CD1c-positive myeloid dendritic cell (primary cell): ENCODE data around the gene KRTAP5-6.
A peak's percentile ranks its signal among the peaks of the same experiment; 100 is the strongest.
"Not testable (repeated sequence)": the region's sequence is repeated elsewhere in the genome, so short reads cannot be mapped to it uniquely, and the experiment has no call there.

Source experiments
- DNase-seq: peaks from one replicate; pipeline ENCODE4 v3.0.0-alpha.2; 2016; ENCODE audit errors: extremely low spot score

The KRTAP5-6 gene

DNA sequence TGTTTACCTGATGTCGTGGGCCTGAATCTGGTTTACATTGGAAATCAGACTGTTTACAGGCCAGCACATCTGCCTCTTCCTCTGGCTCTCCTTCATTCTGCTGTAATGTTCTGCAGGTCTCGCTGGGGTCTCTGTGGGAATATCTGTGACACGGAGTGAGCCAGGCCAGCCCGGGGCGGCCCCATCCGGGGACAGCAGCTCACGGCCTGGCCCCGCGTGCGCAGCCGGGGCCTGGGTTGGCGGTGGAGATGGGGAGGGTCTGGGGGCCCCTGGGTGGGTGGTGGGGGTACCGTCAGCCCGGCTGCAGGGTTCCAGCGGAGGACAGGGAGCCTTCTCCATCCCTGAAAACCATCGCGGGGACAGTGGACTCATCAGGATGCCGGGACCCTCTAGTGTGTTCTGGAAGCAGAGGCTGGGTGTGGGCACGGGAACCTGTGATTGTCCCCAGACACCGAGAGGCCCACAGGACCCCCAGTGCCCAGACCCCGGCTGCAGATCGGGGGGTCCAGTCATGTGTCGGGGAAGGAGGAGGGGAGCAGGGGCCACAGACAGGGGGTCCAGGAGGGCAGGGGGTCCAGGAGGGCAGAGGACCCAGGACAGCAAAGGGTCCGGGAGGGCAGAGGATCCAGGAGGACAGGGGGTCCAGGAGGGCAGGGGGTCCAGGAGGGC, 13.0 kb upstream of the KRTAP5-6 start:
- DNase-seq, result not testable (repeated sequence)

GRCh38 chr11:1684886-1685874, 11.8 kb upstream of the KRTAP5-6 start:
- DNase-seq, result not testable (repeated sequence)

- DNase-seq, result not testable (repeated sequence)
Observed at GRCh38 chr11:1686220-1686619, 10.8 kb upstream of the KRTAP5-6 start.

GRCh38 chr11:1688336-1688947, 8.6 kb upstream of the KRTAP5-6 start:
- DNase-seq, result not testable (repeated sequence)

DNA sequence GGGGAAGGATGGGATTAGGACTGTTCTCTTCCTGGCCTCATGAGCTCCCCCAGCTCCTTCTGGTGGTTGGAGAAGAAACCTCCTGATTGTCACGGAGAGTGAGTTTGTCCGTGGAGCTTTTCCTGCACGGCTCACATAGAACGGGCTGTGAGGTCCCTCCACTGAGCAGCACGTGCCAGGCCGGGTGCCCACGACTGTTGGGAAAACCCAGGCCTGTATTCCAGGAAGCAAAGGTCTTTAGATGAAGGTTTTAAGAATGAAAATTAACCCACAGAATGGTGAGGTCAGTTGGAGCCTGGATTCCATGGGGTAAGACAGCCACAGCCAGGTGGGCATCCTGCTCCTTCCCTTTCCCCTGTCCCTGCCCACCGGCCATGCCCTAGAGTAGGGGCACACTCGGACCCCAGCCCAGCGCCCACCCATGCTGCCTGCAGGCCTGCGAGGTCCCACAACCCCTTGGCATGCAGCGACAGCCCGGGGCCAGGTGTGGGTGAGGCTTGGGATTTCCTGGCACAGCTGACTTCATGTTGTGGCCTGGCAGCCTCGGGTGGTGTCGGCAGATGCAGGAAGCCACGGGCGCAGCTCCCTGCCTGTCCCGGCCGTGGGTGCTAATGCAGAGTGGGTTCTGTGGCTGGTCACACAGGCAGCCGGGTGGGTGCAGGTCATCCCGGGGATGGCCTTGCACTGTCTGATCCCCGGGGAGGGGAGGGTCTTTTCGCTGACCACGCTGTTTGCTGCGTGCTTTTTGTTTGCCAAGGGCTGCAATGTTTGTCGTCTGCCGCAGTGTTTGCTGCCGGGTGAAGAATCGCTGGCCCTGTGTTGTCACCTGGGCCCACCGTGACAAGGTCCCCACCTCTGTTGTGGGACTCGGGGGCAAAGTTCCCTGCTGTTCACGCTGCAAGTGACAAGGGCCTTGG, 7.5 kb upstream of the KRTAP5-6 start:
- DNase-seq, result not testable (repeated sequence)

- DNase-seq, result no peak
Observed at GRCh38 chr11:1690167-1691025, 6.6 kb upstream of the KRTAP5-6 start.

DNA sequence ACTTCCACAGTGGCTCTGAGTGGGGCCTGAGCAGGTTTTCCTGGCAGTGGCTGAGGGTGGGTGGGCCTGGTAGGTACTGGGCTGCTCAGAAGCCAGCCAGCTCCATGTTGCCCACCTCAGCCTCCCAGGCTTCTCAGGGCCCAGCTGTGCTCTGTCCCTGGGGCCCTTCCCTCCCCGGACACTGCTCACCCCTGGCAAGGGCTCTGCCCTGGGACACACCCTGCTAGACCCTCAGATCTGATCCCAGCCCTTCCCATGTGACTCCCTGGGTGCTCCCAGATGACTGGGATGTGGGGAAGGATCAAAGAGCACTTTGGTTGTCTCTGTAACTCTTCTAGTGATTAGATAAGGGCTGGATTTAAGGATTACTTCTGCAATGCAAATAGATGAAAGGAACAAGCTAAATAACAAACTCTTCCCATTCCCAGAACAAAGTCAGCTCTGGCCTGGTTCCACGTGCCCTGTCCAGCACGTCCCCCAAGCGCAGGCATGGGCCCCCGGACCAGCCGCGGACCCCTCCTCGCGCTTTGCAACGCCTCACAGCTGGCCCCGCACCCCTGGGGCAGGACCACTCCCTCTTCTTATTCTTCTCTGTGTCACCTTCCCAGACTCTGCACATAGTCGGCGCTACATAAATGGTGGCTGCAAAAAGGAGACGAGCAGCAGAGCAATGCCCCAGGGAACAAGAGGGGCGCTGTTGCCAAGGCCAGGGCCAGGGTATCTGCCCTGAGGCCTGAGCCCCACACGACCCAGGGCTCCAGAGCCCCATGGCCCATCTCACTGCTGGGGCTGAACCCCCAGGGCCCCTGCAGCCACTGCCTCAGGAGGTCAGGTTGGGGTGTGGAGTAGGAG, 5.7 kb upstream of the KRTAP5-6 start:
- no peak for DNase-seq

DNA sequence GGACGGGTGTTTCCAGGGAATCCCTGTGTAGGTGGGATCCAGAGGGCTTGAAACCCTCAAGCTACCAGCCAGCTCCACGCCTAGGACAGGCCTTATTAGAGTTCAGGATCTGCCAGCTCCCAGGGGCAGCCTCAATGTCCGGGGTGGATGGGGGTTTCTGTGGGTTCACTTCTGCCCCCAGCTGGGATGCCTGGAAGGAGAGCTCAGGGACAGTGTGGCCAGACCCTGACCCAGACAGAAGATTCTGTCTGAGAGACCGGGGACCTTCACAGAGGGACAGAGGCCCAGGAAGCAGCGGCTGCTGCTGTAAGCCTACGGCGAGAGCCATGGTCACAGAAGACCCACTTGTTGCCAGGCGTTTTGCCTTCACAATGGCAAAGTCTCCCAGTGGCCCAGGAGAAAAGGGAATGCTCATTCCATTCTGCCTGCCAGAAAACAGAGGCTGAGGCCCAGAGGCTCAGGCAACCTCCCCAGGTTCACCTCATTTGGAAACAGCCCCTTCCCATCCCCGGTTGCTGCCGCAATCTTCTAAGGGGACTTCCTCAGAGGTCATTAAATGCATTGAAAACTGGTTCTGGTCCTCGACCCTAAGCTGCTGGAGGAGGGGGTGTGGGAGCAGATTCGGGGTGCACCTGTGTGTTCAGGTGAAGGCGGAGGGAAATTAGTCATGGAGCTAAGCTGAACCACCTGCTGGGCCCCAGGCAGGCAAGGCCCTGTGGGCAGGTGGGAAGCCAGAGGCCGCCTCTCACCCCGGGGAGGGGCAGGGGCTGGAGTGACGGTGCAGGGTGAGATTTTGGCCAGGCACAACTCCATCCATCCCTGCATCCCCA, 4.9 kb upstream of the KRTAP5-6 start:
- no peak for DNase-seq

DNA sequence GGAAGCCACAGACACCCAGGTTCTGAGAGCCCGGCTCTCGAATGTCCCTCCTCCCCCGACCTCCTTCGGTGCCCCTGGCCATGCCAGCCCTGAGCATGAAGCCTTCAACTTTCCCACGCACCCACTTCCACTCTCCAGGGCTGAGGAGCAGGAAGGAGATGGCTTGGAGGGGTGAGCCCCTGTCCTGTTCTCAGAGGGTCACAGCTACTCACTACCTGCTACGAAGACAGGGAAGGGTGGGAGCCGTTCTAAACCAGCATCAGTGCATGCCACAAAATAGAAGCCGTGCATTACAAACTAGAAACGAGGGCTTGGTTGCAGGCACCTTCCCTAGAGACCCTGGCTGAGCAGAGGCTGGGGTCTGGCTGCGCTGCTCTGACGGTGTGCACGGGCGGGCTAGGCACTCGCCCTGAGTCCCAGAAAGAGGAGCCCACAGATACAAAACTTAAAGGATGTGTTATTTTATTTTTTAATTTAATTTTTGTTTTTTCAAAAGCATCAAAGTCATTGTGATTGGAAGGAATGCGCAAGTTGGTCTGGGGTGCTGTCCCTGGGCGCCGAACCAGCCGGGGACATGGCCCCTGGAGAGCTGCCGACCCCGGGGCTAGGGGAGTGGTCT, 4.2 kb upstream of the KRTAP5-6 start:
- no peak for DNase-seq

DNA sequence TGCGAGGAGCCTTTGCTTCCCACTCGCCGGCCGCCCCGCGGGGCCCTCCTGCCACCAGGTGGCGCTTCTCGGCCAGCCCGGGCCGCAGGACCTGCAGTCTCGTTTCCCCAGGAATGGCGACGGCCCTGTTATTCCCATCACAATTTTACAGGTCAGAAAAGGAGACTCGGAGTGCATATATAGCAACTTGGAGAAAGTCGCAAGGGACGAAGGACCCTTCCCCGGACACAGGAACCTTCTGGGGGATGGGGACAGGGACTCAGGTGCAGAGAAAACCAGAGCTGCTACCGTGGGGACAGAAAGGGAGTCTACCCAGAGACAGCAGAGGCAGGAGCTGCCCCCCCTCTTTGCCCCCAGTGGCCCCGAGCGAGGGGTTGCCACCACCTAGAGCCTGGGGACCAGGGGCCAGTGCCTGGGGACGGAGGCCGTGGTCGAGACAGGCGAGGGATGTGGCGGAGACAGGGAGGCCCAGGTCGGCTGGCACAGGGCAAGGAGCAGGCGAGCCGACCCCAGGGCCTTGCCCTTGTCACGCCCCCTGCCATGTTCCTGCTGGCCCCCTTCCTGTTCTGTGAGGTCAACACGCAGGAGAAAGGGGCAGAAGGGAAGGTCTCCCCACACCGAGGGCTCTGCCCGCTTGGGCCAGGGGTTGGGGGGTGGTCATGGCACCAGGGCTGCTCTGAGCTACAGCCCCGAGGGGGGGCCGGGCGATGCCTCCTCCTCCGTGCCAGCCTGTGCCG, 3.5 kb upstream of the KRTAP5-6 start:
- peak; percentile 79 for DNase-seq

DNA sequence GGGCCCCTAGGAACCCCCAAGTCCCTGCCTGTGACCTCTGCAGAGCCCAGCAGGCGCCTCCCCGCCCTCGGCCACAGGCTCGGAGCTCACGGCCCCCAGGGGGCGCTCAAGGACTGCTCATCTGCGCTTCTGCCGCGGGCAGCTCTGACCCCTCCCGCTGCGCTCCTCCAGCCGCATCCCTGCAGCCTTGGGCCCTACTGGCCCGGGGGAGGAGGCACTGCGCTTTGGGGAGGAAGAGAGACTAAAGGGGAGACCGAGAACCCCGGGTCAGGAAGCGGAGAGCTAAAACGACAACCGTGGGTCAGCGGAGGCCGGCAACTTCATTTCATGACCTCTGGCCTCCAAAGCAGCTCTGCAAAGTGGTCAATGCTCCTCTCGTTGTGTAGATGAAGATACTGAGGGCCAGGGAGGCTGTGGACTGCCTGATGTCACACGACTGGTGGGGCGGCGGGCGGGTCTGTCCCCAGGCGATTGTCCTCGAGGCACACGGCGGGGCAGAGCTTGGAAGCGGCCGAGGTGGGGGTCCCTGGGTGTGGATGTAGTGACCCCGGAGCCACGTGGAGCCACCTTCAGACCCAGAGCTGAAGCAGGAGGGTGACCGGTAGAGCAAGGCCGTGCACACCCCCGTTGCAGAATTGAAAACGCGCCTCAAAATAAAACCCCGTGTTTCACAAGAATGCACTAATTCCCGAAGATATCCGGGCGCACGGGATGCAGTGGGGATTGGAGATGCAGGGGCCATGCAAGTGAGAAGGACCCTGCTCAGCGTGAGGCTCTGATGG, 2.7 kb upstream of the KRTAP5-6 start:
- DNase-seq, result peak; percentile 92

- DNase-seq, result no peak
Observed at GRCh38 chr11:1694846-1695547, 2.0 kb upstream of the KRTAP5-6 start.

DNA sequence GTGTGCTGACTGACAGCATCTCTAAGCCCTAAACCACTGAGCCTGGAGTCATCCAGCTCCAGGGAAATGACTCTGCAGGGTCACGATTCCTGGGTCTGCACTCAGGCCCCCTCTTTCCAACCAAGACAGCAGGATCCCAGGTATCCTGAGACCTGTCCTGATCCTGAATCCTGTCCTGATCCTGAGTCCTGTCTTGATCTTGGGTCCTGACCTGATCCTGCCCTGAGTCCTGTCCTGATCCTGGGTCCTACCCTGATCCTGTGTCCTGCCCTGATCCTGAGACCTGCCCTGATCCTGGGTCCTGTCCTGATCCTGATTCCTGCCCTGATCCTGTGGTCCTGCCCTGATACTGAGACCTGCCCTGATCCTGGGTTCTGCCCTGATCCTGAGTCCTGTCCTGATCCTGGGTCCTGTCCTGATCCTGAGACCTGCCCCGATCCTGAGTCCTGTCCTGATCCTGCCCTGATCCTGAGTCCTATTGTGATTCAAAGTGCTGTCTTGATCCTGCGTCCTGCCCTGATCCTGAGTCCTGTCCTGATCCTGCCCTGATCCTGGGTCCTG, 1.4 kb upstream of the KRTAP5-6 start:
- no peak for DNase-seq

DNA sequence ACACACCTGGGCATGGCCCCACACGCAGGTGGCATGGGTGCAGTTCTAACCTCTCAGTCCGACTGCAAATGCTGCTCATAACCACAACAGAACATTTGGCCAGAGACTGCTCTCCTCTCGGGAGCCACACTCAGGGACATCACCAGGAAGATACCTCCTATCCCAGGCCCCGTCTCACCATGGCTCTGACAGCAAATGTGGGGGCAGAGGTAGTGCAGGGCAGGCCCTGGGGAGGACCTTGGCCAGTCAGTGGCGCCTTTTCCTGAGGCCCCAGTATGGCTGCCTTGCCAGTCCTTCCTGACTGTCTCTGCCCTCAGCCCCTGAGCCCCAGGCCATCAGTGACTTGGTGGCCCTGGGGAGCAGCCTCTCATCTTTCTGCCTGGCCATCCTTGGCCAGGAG, 2.8 kb downstream of the KRTAP5-6 start:
- DNase-seq, result no peak

DNA sequence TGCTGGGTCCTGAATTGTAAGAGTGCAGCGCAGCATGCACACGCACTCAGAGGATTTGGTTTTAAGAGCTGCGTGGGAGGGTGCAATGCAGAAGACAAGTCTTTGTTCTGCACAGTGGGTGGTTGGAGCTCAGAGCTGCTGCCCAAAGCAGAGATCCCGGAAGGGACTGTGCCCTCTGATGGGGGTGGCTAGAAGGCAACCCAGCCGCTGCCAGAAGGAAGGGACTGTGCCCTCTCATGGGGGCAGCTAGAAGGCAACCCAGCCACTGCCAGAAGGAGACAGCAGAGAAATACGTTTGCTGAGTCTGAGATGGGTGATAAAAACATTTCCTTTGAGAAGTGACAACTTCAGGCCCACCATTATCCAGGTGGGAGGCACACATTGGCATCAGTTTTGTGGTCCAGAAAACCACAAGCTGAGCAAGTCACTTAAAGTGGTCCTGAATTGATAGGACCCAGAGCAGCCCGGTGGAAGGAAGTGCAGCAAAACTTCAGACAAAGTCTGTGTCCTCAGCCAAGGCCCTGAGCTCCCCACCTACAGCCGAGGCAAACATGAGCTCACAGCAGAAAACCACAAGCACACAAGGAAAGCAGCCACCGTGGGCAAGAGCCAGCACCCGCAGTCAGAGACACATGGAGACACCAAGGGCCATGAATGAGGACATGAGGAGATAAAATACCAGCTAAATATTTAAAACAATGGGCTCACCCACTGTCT, 4.3 kb downstream of the KRTAP5-6 start:
- DNase-seq, result no peak
